Endodermal cell (in vitro differentiated cells): Measurements from ENCODE around the gene TEX51. TPM values are rescaled to one million over a fixed set of nuclear protein-coding genes. Genes with fewer than 3 reads are reported as not detected.

Experiments
- DNase-seq: peaks from one replicate; pipeline ENCODE4 v3.0.0-alpha.2; 2017
- H3K27ac ChIP-seq: 2 replicates; pipeline ENCODE4 v1.5.1; 2013; ENCODE audit warnings: mild to moderate bottlenecking, low read depth, low read length, moderate library complexity
- H3K27me3 ChIP-seq: 2 replicates; pipeline ENCODE4 v1.6.1; 2013; ENCODE audit warnings: mild to moderate bottlenecking, low read length, moderate library complexity; ENCODE audit not compliant: insufficient read depth, control insufficient read depth, poor library complexity, severe bottlenecking
- H3K36me3 ChIP-seq: 2 replicates; pipeline ENCODE4 v1.7.0; 2013; ENCODE audit warnings: mild to moderate bottlenecking, low read length, moderate library complexity; ENCODE audit not compliant: control insufficient read depth, insufficient read depth
- H3K4me1 ChIP-seq: one replicate; pipeline ENCODE4 v1.7.0; 2013; ENCODE audit warnings: low read length; ENCODE audit not compliant: control insufficient read depth, insufficient read depth
- H3K4me3 ChIP-seq: 2 replicates; pipeline ENCODE4 v1.5.1; 2013; ENCODE audit warnings: mild to moderate bottlenecking, low read length, moderate library complexity
- H3K9ac ChIP-seq: 2 replicates; pipeline ENCODE4 v1.6.1; 2013; ENCODE audit warnings: mild to moderate bottlenecking, low read length, moderate library complexity; ENCODE audit not compliant: poor library complexity, severe bottlenecking; ENCODE audit errors: extremely low read depth
- H3K9me3 ChIP-seq: 2 replicates; pipeline ENCODE4 v1.6.1; 2013; ENCODE audit warnings: mild to moderate bottlenecking, low read length, moderate library complexity; ENCODE audit not compliant: control insufficient read depth
- H3K27ac Mint-ChIP-seq: 2 replicates; pipeline ENCODE4 v1.8.0; 2020; ENCODE audit warnings: mixed read lengths
- H3K27me3 Mint-ChIP-seq: 2 replicates; pipeline ENCODE4 v1.8.0; 2021; ENCODE audit warnings: mild to moderate bottlenecking, mixed read lengths; ENCODE audit not compliant: insufficient read depth
- H3K36me3 Mint-ChIP-seq: 2 replicates; pipeline ENCODE4 v1.8.0; 2020; ENCODE audit warnings: low read depth, mixed read lengths
- H3K4me1 Mint-ChIP-seq: 2 replicates; pipeline ENCODE4 v1.8.0; 2020; ENCODE audit warnings: mixed read lengths
- H3K4me3 Mint-ChIP-seq: 2 replicates; pipeline ENCODE4 v1.8.0; 2020; ENCODE audit warnings: mild to moderate bottlenecking, moderate library complexity, mixed read lengths
- H3K9me3 Mint-ChIP-seq: 2 replicates; pipeline ENCODE4 v1.8.0; 2020; ENCODE audit warnings: mild to moderate bottlenecking, mixed read lengths
- WGBS, 2 experiments: methylation state at CpG; one replicate each; pipeline versions ENCODE4 v1.1.5 to v1.1.7; 2013; ENCODE audit warnings: missing lambda C conversion rate in 2 of 2, mixed read lengths in 1 of 2; ENCODE audit not compliant: insufficient coverage in 1 of 2, insufficient read length in 1 of 2; 5-methylcytosine and 5-hydroxymethylcytosine counted together
- total RNA-seq, 2 donors: library from RNA; stranded (reverse); fragmentation: NEBNext Ultra II Directional in 1 of 2; extraction: Animal tissue kit (Norgen Biotek cat#: 25700) in 1 of 2; gene quantifications; 2 replicates in 1 of 2; 3 replicates in 1 of 2; pipeline ENCODE4 v1.2.1, GENCODE V29; 2021
- TF ChIP-seq, protein P1 (sequence below): fragments of 200-600 bp; sonication (generic); conservative IDR thresholded peaks from 2 replicates; pipeline ENCODE4 v1.5.0; 2021; ENCODE audit warnings: antibody characterized with exemption, mild to moderate bottlenecking

Gene TEX51
- total RNA-seq, 2 donors from 2014 or later: not detected

DNA sequence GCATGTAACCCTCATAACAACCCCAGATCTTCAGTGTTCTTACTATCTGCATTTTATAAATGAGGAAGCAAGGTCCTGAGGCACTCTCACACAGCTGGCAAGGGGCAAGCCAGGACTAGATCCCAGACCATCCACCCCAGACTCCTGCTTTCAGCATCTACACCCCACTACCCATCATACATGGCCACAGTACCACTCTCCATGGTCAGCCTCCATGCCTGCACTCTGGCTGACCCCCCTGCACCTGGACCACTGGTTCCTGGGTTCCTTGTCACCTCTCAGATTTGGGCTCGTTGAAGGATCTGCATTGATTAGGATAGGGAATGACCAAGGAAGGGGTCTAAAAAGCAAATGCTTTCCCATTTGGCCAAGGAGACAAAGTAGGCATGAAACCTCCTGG, 36.0 kb upstream of the TEX51 start:
- Histone ChIP-seq H3K27ac (no peak overlapping the region), H3K36me3 (no peaks in the 10 kb centered on the region), H3K9ac (no peak overlapping the region), H3K4me1 (no peaks in the 10 kb centered on the region), H3K27me3 (no peaks in the 10 kb centered on the region), H3K4me3 (no peak overlapping the region), H3K9me3 (no peaks in the 10 kb centered on the region)
- H3K27me3 Mint-ChIP-seq: peaks cover 2% of the 10 kb centered on the region
- no peak overlapping the region for H3K4me3 Mint-ChIP-seq
- H3K36me3 Mint-ChIP-seq: no peaks in the 10 kb centered on the region
- TF ChIP-seq, protein P1, sequence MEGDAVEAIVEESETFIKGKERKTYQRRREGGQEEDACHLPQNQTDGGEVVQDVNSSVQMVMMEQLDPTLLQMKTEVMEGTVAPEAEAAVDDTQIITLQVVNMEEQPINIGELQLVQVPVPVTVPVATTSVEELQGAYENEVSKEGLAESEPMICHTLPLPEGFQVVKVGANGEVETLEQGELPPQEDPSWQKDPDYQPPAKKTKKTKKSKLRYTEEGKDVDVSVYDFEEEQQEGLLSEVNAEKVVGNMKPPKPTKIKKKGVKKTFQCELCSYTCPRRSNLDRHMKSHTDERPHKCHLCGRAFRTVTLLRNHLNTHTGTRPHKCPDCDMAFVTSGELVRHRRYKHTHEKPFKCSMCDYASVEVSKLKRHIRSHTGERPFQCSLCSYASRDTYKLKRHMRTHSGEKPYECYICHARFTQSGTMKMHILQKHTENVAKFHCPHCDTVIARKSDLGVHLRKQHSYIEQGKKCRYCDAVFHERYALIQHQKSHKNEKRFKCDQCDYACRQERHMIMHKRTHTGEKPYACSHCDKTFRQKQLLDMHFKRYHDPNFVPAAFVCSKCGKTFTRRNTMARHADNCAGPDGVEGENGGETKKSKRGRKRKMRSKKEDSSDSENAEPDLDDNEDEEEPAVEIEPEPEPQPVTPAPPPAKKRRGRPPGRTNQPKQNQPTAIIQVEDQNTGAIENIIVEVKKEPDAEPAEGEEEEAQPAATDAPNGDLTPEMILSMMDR: no peak
- WGBS, 2 experiments: 91 to 100% methylated on average over 1 of the region's 1 CpG
- DNase-seq: no peak
- H3K4me1 Mint-ChIP-seq: no peaks in the 10 kb centered on the region
- H3K9me3 Mint-ChIP-seq: peaks cover 17% of the 10 kb centered on the region
- no peak overlapping the region for H3K27ac Mint-ChIP-seq

DNA sequence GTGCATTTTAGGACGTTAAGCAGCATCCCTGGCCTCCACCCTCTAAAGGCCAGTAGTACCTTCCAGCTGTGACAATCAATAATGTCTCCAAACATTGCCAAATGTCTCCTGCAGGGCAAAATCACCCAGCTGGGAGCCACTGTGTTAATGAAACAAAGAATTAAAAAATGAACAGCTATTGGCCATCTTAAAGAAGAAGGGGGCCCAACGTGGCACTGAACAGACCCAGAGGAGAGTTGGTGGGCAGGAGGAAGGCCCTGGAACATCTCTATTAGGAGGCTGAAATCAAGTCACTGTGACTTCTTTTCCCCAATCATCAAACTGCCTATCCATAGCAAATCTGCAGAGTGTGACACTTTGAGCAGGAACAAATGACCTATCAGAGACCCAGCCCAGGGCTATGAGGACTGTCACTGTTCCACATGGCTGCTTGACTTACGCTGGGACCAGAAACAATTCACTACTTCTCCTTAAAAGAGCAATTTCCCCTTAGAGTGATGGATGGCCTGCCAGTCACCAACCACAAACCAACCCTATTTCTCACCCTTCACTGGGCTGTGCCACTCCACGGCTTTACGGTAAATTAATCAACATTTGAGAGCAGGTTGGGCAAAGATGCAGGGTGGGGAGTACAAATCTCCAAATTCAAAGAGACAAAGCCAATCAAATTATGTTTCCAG, 35.2 kb upstream of the TEX51 start:
- H3K4me3 Mint-ChIP-seq: no peak overlapping the region
- DNase-seq: no peak
- no peaks in the 10 kb centered on the region for H3K27me3 ChIP-seq
- H3K4me1 ChIP-seq: no peaks in the 10 kb centered on the region
- TF ChIP-seq, protein P1: no peak
- H3K9ac ChIP-seq: no peak overlapping the region
- H3K4me3 ChIP-seq: no peak overlapping the region
- H3K36me3 Mint-ChIP-seq: no peaks in the 10 kb centered on the region
- H3K9me3 Mint-ChIP-seq: peaks cover 17% of the 10 kb centered on the region
- H3K27me3 Mint-ChIP-seq: peaks cover 2% of the 10 kb centered on the region
- no peaks in the 10 kb centered on the region for H3K9me3 ChIP-seq
- no peaks in the 10 kb centered on the region for H3K4me1 Mint-ChIP-seq
- 59 to 87% methylated on average over 3 to 5 of the region's 5 CpGs for WGBS, 2 experiments
- H3K27ac Mint-ChIP-seq: no peak overlapping the region
- H3K27ac ChIP-seq: peak overlapping the region; percentile 17
- H3K36me3 ChIP-seq: no peaks in the 10 kb centered on the region

DNA sequence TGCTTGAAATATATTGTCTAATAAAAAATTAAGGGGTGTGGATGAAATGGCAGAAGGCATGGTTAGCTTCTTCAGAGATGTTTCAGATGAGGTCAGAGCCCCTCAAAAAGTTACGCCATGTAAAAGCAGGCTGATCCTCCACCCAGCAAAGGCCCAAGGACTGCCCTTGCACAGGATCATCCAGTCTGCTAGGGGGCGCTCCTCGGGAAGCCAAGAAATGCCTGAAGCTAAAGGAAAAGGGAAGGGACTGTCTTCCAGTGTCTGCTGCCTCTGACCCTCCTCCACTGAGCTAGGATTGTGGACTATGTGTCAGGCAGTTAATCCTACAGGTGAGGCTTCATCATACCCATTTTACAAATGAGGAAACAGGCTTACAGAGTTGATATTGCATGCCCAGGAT, 33.8 kb upstream of the TEX51 start:
- H3K9ac ChIP-seq: no peak overlapping the region
- H3K27me3 Mint-ChIP-seq: peaks cover 2% of the 10 kb centered on the region
- peak; percentile 76 for DNase-seq
- no peaks in the 10 kb centered on the region for H3K27me3 ChIP-seq
- TF ChIP-seq, protein P1: peak; percentile 53
- H3K27ac ChIP-seq: no peak overlapping the region
- no peak overlapping the region for H3K4me3 Mint-ChIP-seq
- peaks cover 17% of the 10 kb centered on the region for H3K9me3 Mint-ChIP-seq
- WGBS, 2 experiments: 88 to 100% methylated on average over 1 to 3 of the region's 3 CpGs
- no peaks in the 10 kb centered on the region for H3K36me3 ChIP-seq
- H3K9me3 ChIP-seq: no peaks in the 10 kb centered on the region
- no peaks in the 10 kb centered on the region for H3K36me3 Mint-ChIP-seq
- H3K4me1 Mint-ChIP-seq: no peaks in the 10 kb centered on the region
- no peak overlapping the region for H3K4me3 ChIP-seq
- H3K4me1 ChIP-seq: no peaks in the 10 kb centered on the region
- no peak overlapping the region for H3K27ac Mint-ChIP-seq
